ENCODE data around the gene RERE.

The RERE gene

GRCh38 chr1:8540261-8540941, 277.0 kb downstream of the RERE start:
- TF ChIP-seq, protein P1, sequence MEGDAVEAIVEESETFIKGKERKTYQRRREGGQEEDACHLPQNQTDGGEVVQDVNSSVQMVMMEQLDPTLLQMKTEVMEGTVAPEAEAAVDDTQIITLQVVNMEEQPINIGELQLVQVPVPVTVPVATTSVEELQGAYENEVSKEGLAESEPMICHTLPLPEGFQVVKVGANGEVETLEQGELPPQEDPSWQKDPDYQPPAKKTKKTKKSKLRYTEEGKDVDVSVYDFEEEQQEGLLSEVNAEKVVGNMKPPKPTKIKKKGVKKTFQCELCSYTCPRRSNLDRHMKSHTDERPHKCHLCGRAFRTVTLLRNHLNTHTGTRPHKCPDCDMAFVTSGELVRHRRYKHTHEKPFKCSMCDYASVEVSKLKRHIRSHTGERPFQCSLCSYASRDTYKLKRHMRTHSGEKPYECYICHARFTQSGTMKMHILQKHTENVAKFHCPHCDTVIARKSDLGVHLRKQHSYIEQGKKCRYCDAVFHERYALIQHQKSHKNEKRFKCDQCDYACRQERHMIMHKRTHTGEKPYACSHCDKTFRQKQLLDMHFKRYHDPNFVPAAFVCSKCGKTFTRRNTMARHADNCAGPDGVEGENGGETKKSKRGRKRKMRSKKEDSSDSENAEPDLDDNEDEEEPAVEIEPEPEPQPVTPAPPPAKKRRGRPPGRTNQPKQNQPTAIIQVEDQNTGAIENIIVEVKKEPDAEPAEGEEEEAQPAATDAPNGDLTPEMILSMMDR (IDR thresholded peaks at IDR 0.05; ENCODE audit: borderline replicate concordance, extremely low read depth, low read length, poor library complexity, severe bottlenecking), result no peak
- TF ChIP-seq EZH2 (IDR thresholded peaks at IDR 0.05; ENCODE audit: borderline replicate concordance, low read depth, low read length, severe bottlenecking), result no peak
- Histone ChIP-seq H3K9me3 (ENCODE audit: insufficient read depth, low read length, severe bottlenecking) (no peaks in the 10 kb centered on the region), H3K79me2 (ENCODE audit: insufficient read depth, low read length) (no peaks in the 10 kb centered on the region), H3K27ac (ENCODE audit: low read length) (no peak overlapping the region), H3K36me3 (ENCODE audit: insufficient read depth, low read length) (no peaks in the 10 kb centered on the region), H2AFZ (ENCODE audit: low read depth, low read length) (no peak overlapping the region), H3K27me3 (ENCODE audit: insufficient read depth, low read length, poor library complexity) (no peaks in the 10 kb centered on the region), H3K4me1 (ENCODE audit: insufficient read depth, low read length) (peaks cover 4% of the 10 kb centered on the region; the same call in 1 of the 2 replicates), H3K9ac (ENCODE audit: low read depth, low read length) (no peak overlapping the region), H4K20me1 (ENCODE audit: insufficient read depth, low read length) (no peaks in the 10 kb centered on the region), H3K4me3 (ENCODE audit: low read depth in 1 of 2, low read length in 2 of 2) (no peak overlapping the region), H3K4me2 (ENCODE audit: insufficient read depth, low read length) (no peak overlapping the region)
- ATAC-seq (ENCODE audit: insufficient read depth, low read depth) (no peak), DNase-seq (no peak)

DNA sequence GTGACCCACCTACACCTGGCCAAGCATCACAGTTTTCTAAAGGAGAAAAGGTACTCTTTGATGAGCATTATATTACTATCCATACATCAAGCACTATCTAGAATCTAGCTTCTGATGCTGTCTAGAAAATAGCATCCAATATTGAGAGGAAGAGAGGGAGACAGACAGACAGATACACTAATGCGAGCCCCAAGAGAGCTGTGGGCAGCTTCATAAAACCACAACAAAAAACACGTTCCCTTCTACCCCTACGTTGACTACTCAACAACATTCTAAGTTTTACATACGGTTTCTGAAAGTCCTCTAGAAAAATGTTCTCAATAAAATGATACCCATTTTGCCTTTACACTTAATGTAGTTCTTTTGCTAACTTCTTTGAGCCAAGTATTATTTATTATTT, 277.8 kb downstream of the RERE start:
- Histone ChIP-seq H3K9ac (ENCODE audit: low read depth, low read length) (no peak overlapping the region), H3K4me1 (ENCODE audit: insufficient read depth, low read length) (peaks cover 4% of the 10 kb centered on the region; the same call in 1 of the 2 replicates), H4K20me1 (ENCODE audit: insufficient read depth, low read length) (no peaks in the 10 kb centered on the region), H3K79me2 (ENCODE audit: insufficient read depth, low read length) (no peaks in the 10 kb centered on the region), H3K36me3 (ENCODE audit: insufficient read depth, low read length) (no peaks in the 10 kb centered on the region), H3K27ac (ENCODE audit: low read length) (no peak overlapping the region), H3K27me3 (ENCODE audit: insufficient read depth, low read length, poor library complexity) (no peaks in the 10 kb centered on the region), H2AFZ (ENCODE audit: low read depth, low read length) (no peak overlapping the region), H3K4me3 (ENCODE audit: low read depth in 1 of 2, low read length in 2 of 2) (no peak overlapping the region), H3K4me2 (ENCODE audit: insufficient read depth, low read length) (no peak overlapping the region), H3K9me3 (ENCODE audit: insufficient read depth, low read length, severe bottlenecking) (no peaks in the 10 kb centered on the region)
- TF ChIP-seq, protein P1 (IDR thresholded peaks at IDR 0.05; ENCODE audit: borderline replicate concordance, extremely low read depth, low read length, poor library complexity, severe bottlenecking), result no peak
- TF ChIP-seq EZH2 (IDR thresholded peaks at IDR 0.05; ENCODE audit: borderline replicate concordance, low read depth, low read length, severe bottlenecking), result no peak
- DNase-seq, result no peak
- peak; percentile 85 for ATAC-seq (ENCODE audit: insufficient read depth, low read depth)

DNA sequence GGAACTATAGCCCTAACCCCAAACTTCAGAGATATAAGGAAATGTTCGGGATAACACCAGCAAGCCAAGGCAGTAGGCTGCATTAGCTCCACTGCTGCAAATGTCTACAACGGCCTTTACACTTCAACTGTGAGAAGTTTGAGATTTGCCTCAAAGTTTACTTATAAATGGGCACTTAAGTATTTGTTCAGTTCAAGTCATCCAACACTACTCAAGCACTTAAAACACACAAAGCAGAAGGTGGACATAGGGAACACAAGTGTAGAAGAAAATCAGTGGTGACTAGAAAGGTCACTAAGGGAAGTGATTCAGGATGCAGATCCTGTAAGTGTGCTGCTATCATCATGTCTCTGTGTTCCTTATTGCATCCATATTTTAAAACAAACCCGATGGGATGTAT, 278.9 kb downstream of the RERE start:
- Histone ChIP-seq H3K27ac (ENCODE audit: low read length) (no peak overlapping the region), H3K27me3 (ENCODE audit: insufficient read depth, low read length, poor library complexity) (no peaks in the 10 kb centered on the region), H3K4me1 (ENCODE audit: insufficient read depth, low read length) (peaks cover 4% of the 10 kb centered on the region; the same call in 1 of the 2 replicates), H3K79me2 (ENCODE audit: insufficient read depth, low read length) (no peaks in the 10 kb centered on the region), H3K4me2 (ENCODE audit: insufficient read depth, low read length) (no peak overlapping the region), H3K4me3 (ENCODE audit: low read depth in 1 of 2, low read length in 2 of 2) (no peak overlapping the region), H2AFZ (ENCODE audit: low read depth, low read length) (no peak overlapping the region), H3K9ac (ENCODE audit: low read depth, low read length) (no peak overlapping the region), H3K9me3 (ENCODE audit: insufficient read depth, low read length, severe bottlenecking) (no peaks in the 10 kb centered on the region), H3K36me3 (ENCODE audit: insufficient read depth, low read length) (no peaks in the 10 kb centered on the region), H4K20me1 (ENCODE audit: insufficient read depth, low read length) (no peaks in the 10 kb centered on the region)
- no peak for ATAC-seq (ENCODE audit: insufficient read depth, low read depth)
- DNase-seq, result no peak
- TF ChIP-seq EZH2 (IDR thresholded peaks at IDR 0.05; ENCODE audit: borderline replicate concordance, low read depth, low read length, severe bottlenecking), result no peak
- TF ChIP-seq, protein P1 (IDR thresholded peaks at IDR 0.05; ENCODE audit: borderline replicate concordance, extremely low read depth, low read length, poor library complexity, severe bottlenecking), result no peak
